SU-DHL-6 (cell line): ENCODE measurements around the gene CLEC9A.

Source experiments
- H2AFZ ChIP-seq: fragments of 200-600 bp; sonication (generic); 2 replicates; pipeline ENCODE4 v1.6.1; 2014; ENCODE audit warnings: low read depth, mild to moderate bottlenecking, moderate library complexity, mixed read lengths, antibody characterized with exemption, low read length; ENCODE audit not compliant: severe bottlenecking
- H3F3A ChIP-seq: fragments of 200-600 bp; shearing (Covaris generic); 2 replicates; pipeline ENCODE4 v1.6.0; 2016; ENCODE audit warnings: antibody characterized with exemption, mild to moderate bottlenecking; ENCODE audit not compliant: insufficient read depth
- H3K27ac ChIP-seq: fragments of 200-600 bp; sonication (generic); 2 replicates; pipeline ENCODE4 v1.5.1; 2016; ENCODE audit warnings: low read depth, mild to moderate bottlenecking, low read length, moderate library complexity, mixed read lengths
- H3K27me3 ChIP-seq: fragments of 200-600 bp; sonication (generic), shearing (Covaris generic); 2 replicates; pipeline ENCODE4 v1.6.0; 2014; ENCODE audit warnings: mild to moderate bottlenecking, low read length
- H3K36me3 ChIP-seq: fragments of 200-600 bp; sonication (generic); 2 replicates; pipeline ENCODE4 v1.6.1; 2014; ENCODE audit warnings: mild to moderate bottlenecking, low read length, mixed read lengths
- H3K4me2 ChIP-seq: fragments of 300-600, 200-600 bp; shearing (Covaris generic), sonication (generic); 2 replicates; pipeline ENCODE4 v1.6.0; 2014; ENCODE audit warnings: low read length, low read depth, mild to moderate bottlenecking; ENCODE audit not compliant: poor library complexity, severe bottlenecking
- H3K4me3 ChIP-seq: fragments of 200-600 bp; sonication (generic); 2 replicates; pipeline ENCODE4 v1.5.1; 2014; ENCODE audit warnings: antibody characterized with exemption, low read length, mild to moderate bottlenecking, mixed read lengths; ENCODE audit not compliant: insufficient read depth, poor library complexity, severe bottlenecking
- H3K79me2 ChIP-seq: fragments of 200-600 bp; sonication (generic); 2 replicates; pipeline ENCODE4 v1.6.1; 2014; ENCODE audit warnings: mild to moderate bottlenecking, low read length, moderate library complexity; ENCODE audit not compliant: insufficient read depth
- H3K9ac ChIP-seq: fragments of 200-600 bp; sonication (generic); 2 replicates; pipeline ENCODE4 v1.7.0; 2014; ENCODE audit warnings: mild to moderate bottlenecking, low read length
- H3K9me2 ChIP-seq: fragments of 200-600 bp; sonication (generic); replicated peaks from 2 replicates; pipeline ENCODE4 v1.6.1; 2014; ENCODE audit warnings: low read length; ENCODE audit not compliant: insufficient read depth
- H3K9me3 ChIP-seq: fragments of 200-600 bp; sonication (generic); 2 replicates; pipeline ENCODE4 v1.6.1; 2014; ENCODE audit warnings: low read length, mixed read lengths; ENCODE audit not compliant: insufficient read depth
- H4K20me1 ChIP-seq: fragments of 200-600 bp; sonication (generic); 2 replicates; pipeline ENCODE4 v1.6.1; 2014; ENCODE audit warnings: low read depth, mild to moderate bottlenecking, antibody characterized with exemption, low read length, moderate library complexity, mixed read lengths
- CTCF ChIP-seq: fragments of 200-600 bp; sonication (generic); IDR thresholded peaks from one replicate; pipeline ENCODE4 v1.5.1; 2017; ENCODE audit warnings: antibody characterized with exemption, mild to moderate bottlenecking, low read length, moderate library complexity; ENCODE audit not compliant: insufficient read depth, poor library complexity, severe bottlenecking
- EZH2phosphoT487 ChIP-seq: fragments of 200-600 bp; sonication (generic), shearing (Covaris generic); conservative IDR thresholded peaks from 2 replicates; pipeline ENCODE4 v1.6.1; 2018; ENCODE audit warnings: mild to moderate bottlenecking, antibody characterized with exemption, low read length, moderate library complexity, mixed read lengths

The CLEC9A gene

DNA sequence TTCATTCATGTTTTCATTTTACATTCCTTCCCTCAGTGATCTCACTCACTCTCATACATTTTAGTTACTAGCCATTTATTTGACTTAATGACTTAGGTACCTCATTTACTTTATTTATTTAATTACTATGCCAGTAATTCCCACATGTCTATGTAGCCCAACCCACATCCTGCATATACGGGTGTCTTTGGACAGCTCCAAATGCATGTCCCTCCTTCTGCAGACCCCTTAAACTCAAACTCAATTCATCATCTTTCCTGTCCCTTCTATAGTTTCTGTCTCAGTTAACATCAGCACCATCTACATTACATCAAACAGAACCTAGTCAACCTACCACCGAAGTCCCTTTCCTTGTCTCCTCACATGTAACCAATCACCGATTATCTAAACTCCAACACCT, 65.5 kb downstream of the CLEC9A start:
- H3K27me3 ChIP-seq: no peaks in the 10 kb centered on the region
- no peaks in the 10 kb centered on the region for H3F3A ChIP-seq
- no peaks in the 10 kb centered on the region for H3K36me3 ChIP-seq
- no peaks in the 10 kb centered on the region for H3K9me2 ChIP-seq
- H3K79me2 ChIP-seq: no peaks in the 10 kb centered on the region
- H3K9ac ChIP-seq: no peak overlapping the region
- H3K4me2 ChIP-seq: no peak overlapping the region
- no peaks in the 10 kb centered on the region for H4K20me1 ChIP-seq
- H3K27ac ChIP-seq: no peak overlapping the region
- H3K9me3 ChIP-seq: no peaks in the 10 kb centered on the region
- H3K4me3 ChIP-seq: no peak overlapping the region
- no peak for TF ChIP-seq CTCF
- no peak for TF ChIP-seq EZH2phosphoT487
- H2AFZ ChIP-seq: no peak overlapping the region

- Histone ChIP-seq H3K27me3 (no peaks in the 10 kb centered on the region), H3K27ac (no peak overlapping the region), H3K4me3 (no peak overlapping the region), H3K79me2 (no peaks in the 10 kb centered on the region), H3K9me3 (no peaks in the 10 kb centered on the region), H3K4me2 (no peak overlapping the region), H2AFZ (no peak overlapping the region), H3K36me3 (no peaks in the 10 kb centered on the region), H3F3A (no peaks in the 10 kb centered on the region), H4K20me1 (no peaks in the 10 kb centered on the region), H3K9me2 (no peaks in the 10 kb centered on the region), H3K9ac (no peak overlapping the region)
- no peak for TF ChIP-seq EZH2phosphoT487
- TF ChIP-seq CTCF: no peak
These were observed 67.0 kb downstream of the CLEC9A start for GRCh38 chr12:10097521-10097920.

DNA sequence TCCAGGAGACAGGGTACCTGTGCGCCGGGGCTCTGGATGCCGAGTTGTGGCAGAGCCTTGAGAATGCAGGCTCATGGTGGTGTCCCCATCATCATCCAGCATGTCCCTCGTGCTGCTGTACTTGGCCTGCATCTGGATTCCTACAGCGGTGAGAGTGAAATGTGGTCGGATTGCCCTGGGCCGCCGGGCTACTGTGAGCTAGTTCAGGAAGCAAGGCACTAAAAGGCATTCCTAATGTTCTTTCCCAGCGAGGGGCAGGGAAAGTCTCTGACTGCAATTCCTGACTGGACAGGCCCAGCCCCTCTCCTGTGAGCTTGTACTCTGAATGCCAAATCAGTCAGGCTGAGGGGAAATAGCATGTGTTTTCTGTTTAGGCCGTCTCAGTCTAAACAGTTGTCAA, 68.3 kb downstream of the CLEC9A start, which contains the start of gene CLEC1A:
Gene CLEC1A (minus strand): TSS at position 195 of the 400 bp plus-strand sequence. CDS start 63 bp downstream, at position 132.
- TF ChIP-seq EZH2phosphoT487 (no peak), CTCF (no peak)
- Histone ChIP-seq H3K79me2 (no peaks in the 10 kb centered on the region), H3K27me3 (no peaks in the 10 kb centered on the region), H3K9me3 (no peaks in the 10 kb centered on the region), H3K36me3 (no peaks in the 10 kb centered on the region), H3K27ac (no peak within 1 kb of the TSS), H3K9ac (no peak within 1 kb of the TSS), H3F3A (no peaks in the 10 kb centered on the region), H3K9me2 (no peaks in the 10 kb centered on the region), H3K4me3 (no peak within 1 kb of the TSS), H3K4me2 (no peak within 1 kb of the TSS), H2AFZ (no peak within 1 kb of the TSS), H4K20me1 (no peaks in the 10 kb centered on the region)
